NCI-H2196 treated with DMSO at 0.1 percent for 48 hours (cell line): ENCODE results near the gene VIT.

Experiments
- DNase-seq: peaks from one replicate; lab custom pipeline; 2025; ENCODE audit not compliant: unreplicated experiment; lab: John Stamatoyannopoulos, UW

The VIT gene, protein sequence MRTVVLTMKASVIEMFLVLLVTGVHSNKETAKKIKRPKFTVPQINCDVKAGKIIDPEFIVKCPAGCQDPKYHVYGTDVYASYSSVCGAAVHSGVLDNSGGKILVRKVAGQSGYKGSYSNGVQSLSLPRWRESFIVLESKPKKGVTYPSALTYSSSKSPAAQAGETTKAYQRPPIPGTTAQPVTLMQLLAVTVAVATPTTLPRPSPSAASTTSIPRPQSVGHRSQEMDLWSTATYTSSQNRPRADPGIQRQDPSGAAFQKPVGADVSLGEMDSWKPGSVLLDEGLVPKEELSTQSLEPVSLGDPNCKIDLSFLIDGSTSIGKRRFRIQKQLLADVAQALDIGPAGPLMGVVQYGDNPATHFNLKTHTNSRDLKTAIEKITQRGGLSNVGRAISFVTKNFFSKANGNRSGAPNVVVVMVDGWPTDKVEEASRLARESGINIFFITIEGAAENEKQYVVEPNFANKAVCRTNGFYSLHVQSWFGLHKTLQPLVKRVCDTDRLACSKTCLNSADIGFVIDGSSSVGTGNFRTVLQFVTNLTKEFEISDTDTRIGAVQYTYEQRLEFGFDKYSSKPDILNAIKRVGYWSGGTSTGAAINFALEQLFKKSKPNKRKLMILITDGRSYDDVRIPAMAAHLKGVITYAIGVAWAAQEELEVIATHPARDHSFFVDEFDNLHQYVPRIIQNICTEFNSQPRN

DNA sequence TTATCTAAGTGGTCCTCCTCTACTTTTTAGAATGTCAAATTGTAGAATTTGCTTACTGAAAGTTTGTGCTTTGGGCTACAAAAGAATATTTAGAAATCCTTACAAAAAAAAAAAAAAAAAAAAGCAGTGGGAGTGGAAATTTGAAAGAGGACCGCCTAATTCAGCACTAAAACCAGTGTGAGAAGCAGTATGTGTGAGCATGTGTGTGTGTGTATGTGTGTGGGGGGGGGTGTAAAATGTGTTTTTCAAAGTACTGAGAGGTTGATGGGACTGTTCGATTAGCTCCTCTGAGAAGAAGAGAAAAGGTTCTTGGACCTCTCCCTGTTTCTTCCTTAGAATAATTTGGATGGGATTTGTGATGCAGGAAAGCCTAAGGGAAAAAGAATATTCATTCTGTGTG is at the start of gene VIT:
VIT (plus strand) TSS at position 175 of the 400 bp plus-strand sequence. CDS start 19,664 bp downstream, outside the sequence.
- no peak for DNase-seq

DNA sequence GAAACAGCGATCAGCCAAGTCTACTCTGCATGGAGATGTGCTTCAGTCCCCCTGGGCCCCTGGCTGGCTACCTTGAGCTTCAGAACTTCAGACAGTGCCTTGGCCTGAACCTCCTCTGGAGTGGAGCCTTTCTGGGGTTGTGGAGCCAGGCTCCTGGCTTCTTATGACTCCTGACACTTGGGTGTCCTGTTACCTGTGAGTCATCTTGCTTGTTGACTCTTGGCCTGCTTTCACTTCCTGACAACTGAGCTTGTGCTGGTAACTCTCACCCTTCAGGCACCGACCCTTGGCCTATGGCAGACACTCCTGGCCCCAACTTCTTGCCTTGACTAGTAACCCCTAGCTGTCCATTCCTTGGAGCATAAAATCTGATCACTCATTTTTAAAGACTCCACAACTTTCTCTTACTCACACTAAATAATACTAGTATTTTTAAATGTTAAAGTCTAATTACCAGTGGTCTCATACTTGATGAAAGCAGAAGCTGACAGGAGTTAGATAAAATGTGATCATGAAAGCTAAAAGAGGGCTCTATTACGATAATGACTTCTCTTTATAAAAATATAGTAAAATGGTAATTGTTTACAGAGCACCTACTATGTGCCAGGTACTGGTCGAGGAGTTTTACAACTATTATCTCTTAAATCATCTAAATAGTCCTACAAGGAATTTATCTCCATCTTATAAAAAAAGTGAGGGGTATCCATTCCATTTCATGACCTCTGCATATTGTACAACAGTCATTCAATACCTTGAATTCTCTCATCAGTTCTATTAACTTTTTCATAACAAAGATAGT is 46.3 kb upstream of the VIT start:
- DNase-seq = peak; percentile 26

DNA sequence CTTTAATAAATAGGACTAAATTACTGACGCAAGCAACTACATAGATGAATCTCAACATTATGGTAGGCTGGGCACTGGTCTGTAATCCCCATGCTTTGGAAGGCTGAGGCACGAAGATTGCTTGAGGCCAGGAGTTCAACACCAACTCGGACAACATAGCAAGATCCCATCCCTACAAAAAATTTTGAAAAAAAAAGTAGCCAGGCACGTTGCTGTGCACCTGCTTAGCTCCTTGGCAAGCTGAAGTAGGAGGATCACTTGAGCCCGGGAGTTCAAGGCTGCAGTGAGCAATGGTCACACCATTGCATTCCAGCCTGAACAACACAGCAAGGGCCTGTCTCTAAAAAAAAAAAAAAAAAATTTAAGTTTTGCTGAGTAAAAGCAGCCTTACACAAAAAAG is 43.4 kb upstream of the VIT start:
- DNase-seq = no peak

DNA sequence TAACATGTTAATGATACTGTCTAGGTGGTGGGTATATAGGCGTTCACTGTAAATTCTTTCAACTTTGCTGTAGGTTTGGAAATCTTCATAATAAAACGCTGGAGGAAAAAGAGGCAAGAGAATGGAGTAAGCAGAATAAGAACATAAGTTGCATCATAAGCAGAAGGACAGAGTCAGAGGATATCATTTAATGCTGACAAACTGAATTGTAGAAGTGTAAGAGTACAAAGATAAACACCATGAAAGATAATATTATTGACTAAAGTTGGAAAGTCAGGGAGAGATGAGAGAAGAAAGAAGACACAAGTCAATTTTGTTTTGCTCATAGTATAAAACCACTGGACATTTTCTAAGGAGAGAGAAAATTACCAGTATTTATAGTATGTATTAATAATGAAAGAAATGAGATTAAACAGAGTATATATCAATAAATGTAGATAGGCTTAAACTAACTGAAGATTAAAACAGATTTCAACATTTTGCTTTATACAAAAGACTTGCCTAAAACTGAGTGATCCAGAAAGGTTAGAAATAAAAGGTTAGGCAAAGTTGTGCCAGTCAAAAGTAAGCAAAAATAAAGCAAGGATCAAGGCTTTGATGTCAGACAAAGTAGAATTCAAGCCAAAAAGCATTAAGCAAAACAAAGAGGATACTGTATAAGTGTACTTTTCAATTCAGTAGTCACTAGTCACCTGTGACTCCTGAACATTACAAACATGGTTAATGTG is 42.4 kb upstream of the VIT start:
- DNase-seq = no peak

DNA sequence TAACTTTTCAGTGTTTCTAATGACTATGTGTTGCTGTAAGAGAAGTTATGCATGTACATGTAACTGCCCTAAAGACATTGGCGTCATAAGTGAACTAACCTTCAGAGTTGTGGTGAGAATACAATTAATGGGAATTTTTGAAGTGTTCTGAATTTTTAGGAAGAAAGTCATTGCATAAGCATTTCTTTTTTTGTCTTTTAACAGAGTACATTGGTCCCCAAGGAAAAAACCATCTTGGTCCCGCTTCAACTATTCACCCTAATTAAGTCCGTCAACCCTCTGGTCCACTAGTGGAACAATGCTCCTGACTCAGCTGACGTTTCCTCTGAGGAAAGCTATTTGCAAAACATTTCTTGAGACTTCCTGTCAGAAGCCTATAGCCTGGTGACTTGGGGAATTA is 41.1 kb upstream of the VIT start:
- no peak for DNase-seq

DNA sequence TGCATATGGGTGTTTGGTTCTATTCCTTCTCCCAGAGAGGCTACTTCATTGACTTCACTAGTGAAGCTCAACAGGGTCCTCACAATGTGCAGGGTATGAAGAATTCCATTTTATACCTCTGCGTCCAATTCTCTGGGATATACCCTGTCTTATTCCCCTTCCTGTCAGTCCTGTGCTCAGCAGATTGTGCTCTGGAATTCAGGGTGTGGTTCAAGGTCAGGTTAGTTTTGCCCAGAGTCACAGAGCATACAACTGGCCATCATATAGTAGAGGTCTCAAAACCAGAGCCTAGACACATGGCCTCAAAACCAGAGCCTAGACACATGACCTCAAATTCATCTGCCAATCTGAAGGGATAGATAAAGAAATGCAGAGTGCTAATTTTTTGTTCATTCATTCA is 38.8 kb upstream of the VIT start:
- DNase-seq = no peak

DNA sequence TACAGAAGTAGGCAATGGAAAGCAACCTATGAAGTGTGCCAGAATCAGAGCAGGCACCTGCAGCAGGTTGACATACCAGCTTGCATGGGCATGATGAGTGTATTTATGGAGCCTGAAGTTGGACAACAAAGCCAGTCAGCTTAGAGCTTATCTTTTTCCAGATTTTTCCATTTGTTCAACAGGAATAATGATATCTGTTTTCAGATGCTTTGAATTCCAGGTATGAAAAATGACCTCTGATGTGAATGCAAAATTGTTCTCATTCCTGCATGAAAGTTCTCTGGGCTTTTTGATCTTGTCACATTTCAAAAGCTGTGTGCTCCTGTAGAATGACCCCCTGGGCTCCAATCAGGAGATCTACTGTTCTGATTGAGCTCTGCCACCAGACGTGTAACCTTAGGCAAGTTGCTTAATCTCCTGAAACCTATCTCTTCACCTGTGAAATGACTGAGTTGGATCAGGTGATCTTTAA is 38.2 kb upstream of the VIT start:
- no peak for DNase-seq

DNA sequence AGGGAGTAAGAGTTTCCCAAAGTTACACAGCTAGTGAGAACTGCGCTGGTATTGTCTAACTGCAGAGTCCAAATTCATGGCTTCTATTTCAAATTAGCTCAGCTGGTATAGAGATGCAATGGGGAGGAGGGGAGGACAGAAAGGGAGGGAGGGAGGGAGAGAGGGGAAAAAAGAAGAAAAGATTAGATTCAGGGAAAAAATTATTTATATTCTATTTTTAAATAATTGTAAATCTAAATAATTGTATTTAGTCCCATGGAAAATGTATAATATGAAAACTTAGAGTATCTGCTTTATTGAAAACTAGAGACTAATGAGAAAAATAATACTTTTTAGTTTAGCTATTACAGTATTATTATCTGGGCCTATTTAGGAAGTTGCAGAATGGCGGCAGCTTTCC is 37.3 kb upstream of the VIT start:
- no peak for DNase-seq

DNA sequence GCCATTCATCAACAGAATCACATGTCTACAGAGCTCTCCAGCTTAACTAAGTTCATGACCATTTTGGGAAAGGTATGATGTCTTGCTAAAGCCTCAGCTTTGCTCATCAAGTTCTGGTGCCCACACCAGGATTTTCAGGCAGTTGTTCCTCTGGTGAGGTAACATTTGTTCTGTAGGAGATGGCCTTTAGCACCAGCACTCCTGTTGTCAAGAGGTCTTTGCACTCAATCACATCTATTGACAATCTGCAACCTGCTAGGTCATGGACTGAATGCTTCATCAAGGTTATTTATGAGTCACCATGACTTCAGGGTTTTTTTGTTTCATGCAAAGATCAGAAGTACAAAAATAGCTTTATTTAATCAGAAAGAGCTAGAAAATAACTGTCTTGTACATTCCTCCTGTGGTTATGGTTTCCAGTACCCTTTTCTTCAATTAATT is 36.6 kb upstream of the VIT start:
- DNase-seq = no peak

DNA sequence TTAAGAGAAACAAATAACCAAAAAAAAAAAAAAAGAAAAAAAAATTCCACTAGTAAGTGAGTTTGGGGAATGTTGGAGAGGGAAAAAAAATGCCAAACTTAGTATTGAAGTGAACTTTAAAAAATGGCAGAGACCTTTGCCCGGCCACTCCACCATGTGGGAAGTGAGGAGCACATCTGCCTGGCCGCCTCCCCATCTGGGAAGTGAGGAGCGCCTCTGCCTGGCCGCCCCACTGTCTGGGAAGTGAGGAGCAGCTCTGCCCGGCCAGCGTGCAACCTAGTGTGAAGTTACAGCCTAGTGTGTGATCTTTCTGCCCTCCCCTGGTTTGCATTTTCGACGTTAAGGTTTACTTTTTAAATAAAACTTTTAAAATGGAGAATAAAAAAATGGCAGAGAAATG is 33.9 kb upstream of the VIT start:
- DNase-seq = no peak

DNA sequence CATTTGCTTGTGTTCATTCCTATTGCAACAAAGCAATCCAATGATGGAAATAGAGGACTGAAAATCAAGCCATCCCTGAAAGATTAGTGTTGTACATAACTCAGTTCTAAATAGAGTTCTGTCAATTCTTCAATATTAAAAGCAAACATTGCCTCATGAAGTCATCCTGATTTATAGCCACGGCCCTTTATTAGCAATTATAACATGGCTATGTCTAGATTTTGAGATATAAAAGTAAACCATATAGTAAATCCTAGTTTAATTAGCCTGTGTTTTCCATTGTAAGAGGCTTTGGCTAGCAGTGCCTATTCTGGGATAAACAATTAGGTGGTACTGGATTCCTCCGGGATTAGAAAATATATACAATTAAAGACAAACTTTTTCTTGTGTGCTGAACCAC is 33.2 kb upstream of the VIT start:
- no peak for DNase-seq

DNA sequence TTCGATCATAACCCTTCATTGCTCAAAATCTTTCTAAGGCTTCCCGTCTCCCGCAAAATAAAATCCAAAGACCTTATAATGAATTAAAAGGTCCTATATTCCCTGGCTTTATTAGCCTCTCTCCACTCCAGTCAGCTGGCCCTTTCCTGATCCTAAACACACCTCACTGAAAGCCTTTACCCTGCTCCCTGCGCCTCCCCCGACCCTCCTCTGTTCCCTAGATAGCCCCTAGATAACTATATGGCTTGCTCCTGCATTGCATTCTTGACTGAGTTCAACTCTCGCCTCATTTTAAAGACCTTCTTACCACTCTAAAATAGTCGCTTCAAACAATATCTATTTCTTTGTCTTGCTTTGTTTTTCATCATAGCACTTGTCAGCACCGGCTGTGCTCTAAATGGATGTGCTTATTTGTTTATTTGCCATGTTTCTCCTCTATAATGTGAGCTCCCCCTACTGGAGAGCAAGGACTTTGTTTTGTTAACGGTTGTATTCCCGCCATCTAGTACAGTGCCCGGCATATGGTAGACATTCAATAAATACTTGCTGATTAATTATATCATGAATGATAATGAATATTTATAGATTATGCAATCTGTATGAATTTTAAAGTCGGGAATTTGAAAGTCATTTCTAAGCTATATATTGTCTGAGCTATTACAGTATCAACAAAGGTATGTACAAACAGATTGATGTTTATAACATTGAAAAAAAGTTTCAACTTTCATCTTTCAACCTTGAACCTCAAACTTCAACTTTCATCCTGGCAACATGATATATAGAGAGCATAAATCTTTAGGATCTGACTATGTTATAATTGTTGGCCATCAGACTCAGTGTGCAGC is 32.4 kb upstream of the VIT start:
- DNase-seq = peak; percentile 12

DNA sequence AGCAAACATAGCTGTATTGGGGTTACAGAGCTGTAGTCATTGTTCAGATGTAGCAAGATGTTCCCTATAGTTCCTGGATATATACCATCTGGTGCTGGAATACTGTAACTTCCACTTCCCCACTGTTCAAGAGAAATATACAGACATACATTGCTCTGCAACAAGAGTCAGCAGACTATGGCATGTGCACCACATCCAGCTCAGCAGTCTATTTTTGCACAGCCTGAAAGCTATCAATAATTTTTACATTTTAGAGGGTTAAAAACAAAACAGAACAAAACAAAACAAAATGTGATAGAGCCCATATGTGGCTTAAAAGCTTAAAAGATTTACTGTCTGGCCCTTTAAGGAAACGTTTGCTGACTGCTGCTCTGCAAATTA is 31.8 kb upstream of the VIT start:
- no peak for DNase-seq

DNA sequence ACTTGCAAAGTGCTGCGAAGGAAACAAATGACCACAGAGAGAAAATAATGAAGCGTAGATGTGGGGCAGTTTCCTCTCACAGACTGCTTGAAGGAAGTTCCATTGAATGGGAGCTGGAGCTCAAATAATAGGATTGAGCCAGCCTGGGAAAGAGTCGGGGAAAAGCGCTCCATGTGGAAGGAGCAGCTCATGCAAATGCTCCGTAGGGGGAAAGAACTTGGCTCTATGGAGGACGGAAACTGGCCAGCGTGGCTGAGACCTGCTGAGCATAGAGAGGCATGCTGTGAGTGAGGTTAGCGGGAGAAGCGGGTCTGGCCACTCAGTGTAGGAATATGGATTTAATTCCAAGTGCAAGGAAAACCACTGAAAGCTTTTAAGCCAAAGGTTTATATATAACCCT is 28.6 kb upstream of the VIT start:
- no peak for DNase-seq

DNA sequence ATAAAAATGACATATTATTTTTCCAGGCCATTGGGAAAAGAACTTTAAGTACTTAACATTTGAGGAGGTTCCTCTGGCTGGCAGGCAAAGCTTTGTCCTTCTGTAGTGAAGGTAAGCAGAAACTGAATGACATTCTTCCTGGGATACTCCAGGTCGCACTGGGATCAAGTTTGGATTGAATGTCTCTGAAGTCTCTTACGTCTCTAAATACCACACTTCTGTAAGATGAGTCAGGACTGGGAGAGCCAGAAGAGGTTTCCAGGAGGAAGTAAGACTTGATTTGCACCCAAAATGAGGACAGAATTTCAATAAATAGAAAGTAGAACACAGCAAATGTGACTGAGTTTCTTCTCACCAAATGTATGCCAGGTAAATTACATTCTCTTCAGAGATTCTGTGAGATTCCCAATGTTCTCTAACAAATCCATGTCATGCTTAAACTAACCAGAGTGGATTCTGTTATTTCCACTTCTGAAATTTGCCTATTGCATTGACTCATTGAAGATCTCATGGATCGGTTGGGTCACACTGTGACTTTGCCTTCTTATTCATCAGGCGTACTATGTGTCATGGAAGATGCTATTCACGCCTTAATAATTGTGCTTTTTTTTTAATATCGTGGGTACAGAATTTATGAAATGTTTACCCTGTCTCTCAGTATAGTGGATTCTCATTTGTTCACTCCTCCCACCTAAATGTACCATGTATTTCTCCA is 25.5 kb upstream of the VIT start:
- DNase-seq = no peak

DNA sequence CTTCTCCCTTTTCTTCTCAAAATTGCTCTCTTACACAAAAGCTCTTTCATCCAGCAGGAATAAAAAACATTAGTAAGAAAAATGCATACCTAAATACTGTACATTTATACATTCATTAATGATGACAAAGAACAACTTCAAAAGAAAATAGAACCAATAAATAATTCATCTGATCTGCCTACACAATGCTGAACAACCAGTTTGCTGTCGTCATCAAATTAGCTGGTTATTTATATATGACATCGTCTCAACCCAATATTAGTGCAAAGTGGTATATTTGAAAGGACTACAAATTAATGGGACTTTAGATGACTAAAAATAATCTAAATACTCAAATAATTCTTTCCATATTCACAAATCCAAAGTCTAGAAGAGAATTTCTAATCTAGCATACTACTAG is 24.8 kb upstream of the VIT start:
- DNase-seq = no peak

DNA sequence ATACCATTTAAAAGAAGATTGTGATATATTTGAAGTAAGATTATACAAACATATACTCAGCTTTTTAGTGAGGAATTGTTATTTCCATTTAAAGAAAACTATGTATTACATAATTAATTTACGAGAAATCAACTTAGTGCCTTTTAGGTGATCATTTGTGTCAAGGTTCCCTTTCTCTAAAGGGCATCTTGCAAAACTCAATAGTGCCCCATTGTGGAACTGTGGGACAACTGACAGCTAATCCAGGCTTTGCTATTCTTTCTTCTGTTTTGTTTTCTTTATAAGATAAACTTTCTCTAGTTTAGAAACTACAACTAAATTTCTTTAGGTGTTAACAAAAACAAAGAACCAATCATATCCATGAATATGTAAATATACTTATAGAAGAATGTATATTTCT is 24.3 kb upstream of the VIT start:
- DNase-seq = no peak

DNA sequence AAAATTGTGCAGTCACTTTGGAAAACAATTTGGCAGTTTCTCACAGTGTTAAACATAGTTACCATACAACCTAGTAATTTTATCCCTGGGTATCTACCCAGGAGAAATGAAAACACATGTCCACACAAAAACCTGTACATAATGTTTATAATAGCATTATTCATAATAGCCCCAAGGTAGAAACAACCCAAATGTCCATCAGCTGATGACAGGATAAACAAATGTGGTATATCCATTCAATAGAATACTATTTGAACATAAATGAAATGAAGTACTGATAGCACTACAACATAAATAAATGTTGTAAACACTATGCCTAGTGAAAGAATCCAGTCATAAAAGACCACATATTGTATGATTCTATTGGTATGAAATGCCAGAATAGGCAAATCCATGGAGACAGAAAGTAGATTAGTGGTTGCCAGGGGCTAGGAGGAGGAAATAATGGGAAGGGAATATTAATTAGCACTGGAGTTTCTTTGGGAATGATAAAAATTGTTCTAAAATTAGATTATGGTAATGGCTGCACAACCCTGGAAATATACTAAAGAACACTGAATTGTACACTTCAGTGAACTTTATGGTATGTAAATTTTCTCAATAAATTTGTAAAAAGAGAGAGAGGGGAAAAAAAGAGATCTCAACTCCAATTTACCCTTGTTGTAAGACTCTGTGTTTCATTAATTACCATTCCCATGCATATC is 20.8 kb upstream of the VIT start:
- DNase-seq = no peak

DNA sequence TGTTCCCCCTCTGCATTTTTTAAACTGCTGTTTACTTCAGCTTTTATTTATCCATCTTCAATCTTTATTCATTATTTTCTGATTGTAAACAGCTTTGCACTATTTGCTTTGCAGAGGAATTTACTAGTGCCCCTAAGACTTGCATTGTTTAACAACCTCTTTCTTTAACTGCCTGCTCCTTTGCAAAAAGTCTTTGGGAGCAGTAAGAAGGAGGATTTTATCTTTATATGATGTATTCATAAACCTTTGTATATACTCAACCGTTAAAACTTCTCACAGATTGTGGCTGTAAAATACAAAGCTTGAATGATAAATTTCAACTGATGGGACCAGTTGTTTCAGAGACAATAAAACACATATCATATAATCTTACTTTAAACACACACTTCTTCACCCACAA is 20.1 kb upstream of the VIT start:
- no peak for DNase-seq
